ENCODE results near the gene ARID3A.

GRCh38 chr19:1018393-1018792 lies 92.6 kb downstream of the ARID3A start:
- TF ChIP-seq, protein P1, sequence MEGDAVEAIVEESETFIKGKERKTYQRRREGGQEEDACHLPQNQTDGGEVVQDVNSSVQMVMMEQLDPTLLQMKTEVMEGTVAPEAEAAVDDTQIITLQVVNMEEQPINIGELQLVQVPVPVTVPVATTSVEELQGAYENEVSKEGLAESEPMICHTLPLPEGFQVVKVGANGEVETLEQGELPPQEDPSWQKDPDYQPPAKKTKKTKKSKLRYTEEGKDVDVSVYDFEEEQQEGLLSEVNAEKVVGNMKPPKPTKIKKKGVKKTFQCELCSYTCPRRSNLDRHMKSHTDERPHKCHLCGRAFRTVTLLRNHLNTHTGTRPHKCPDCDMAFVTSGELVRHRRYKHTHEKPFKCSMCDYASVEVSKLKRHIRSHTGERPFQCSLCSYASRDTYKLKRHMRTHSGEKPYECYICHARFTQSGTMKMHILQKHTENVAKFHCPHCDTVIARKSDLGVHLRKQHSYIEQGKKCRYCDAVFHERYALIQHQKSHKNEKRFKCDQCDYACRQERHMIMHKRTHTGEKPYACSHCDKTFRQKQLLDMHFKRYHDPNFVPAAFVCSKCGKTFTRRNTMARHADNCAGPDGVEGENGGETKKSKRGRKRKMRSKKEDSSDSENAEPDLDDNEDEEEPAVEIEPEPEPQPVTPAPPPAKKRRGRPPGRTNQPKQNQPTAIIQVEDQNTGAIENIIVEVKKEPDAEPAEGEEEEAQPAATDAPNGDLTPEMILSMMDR (conservative IDR thresholded peaks at IDR 0.05; ENCODE audit: low read length): no peak
- TF ChIP-seq EZH2phosphoT487 (IDR thresholded peaks at IDR 0.05; ENCODE audit: borderline replicate concordance, low read depth, low read length): no peak
